NOMO-1 (cell line): ENCODE data around the gene KCTD19.
"Not testable (repeated sequence)": the region's sequence is repeated elsewhere in the genome, so short reads cannot be mapped to it uniquely, and the experiment has no call there.

Experiments used
- DNase-seq, 2 experiments: peaks; one replicate each; lab custom pipeline; 2025; ENCODE audit not compliant: unreplicated experiment in 2 of 2; lab: John Stamatoyannopoulos, UW

Gene KCTD19

DNA sequence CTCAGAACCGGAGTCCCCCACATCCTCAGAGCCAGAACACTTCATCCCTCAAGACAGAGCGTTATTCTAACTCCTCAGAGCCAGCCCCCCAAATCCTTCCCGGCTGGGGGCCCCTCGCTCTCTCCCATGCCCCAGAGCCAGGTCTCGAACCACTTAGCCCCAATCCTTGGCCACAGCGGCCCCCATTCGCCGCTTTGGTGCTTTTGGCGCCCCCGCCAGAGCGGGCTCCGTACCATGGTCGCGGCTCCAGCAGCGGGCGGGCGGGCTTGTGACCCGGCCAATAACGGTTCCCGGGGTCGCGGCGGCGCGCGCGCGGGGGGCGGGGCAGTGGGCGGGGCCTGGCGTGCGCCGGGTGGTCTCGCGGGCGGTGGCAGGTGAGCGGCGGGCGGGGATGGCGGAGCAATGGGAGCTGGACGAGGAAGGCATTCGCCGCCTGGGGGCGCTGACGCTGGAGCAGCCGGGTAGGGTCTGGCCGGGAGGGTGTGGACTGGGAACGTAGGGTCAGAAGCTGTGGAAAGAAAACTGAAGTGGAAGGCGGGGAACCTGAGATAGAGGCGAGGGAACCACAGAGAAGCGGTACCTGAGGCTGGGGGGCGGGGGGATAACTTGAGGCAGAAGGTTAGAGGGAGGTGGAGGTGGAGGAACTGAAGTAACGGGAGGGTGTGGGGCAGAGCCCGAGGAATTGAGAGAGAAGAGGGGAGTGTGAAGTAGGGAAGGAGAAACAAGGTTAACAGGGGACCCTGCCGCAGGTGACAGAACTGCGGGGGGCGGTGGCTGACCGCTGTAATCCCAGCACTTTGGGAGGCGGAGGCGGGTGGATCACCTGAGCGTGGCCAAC lies at the start of gene KCTD19, which contains the start of gene LRRC36:
Gene KCTD19, minus strand, starts transcription at position 270 of the 838 bp plus-strand sequence. Its CDS starts 34 bp downstream, at position 236.
Gene LRRC36, plus strand, starts transcription at position 344 of the 838 bp plus-strand sequence. Its CDS starts 48 bp downstream, at position 392.
- no peak for DNase-seq

DNA sequence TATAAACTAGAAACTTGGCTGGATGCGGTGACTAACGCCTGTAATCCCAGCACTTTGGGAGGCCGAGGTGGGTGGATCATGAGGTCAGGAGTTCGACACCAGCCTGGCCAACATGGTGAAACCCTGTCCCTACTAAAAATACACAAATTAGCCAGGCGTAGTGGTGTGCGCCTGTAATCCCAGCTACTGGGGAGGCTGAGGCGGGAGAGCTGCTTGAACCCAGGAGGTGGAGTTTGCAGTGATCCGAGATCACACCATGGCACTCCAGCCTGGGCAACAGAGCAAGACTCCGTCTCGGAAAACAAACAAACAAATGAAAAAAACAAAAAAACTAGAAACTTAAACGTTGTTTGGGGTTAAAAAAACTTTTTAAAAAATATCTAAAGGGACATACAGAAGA lies 49.5 kb upstream of the KCTD19 start:
- DNase-seq, result not testable (repeated sequence)

DNA sequence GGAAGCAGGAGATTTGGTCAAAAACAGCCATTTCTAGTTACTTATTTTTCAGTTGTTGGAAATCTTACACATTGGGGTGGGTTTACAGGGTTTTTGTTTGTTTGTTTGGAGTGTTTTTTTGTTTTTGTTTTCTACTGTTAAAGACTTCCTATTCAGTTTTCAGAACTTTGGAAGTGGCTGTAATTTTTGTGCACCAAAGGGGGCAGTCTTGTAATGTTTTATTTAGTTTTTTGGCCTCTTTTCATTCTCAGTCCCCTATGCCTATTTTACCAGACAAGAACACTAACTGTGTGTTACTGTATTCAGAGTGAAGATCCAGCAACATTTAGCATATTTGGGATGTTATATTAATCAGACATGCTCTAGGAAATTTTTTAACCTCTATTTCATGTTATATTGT lies 46.1 kb upstream of the KCTD19 start:
- peak; percentile 27 to 43 for DNase-seq

- DNase-seq, result no peak
These were observed 44.1 kb upstream of the KCTD19 start for GRCh38 chr16:67370661-67371060.

- peak in 1 of 2 experiments; percentile 67 for DNase-seq
These were observed 38.2 kb upstream of the KCTD19 start for GRCh38 chr16:67364600-67365235.

DNA sequence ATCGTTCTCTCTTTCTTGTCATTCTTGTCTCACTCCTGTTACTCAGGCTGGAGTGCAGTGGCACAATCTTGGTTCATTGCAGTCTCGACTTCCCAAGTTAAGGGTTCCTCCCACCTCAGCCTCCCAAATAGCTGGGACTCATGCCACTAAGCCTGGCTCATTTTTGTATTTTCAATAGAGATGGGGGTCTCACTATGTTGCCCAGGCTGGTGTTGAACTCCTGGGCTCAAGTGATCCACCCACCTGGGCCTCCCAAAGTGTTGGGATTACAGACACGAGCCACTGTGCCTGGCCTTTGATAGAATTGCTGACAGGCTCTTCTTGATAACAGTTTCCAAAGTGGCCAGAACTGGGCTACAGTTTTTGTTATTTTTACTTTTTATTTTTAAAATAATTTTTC lies 34.5 kb upstream of the KCTD19 start:
- no peak for DNase-seq

GRCh38 chr16:67359540-67360269 lies 33.2 kb upstream of the KCTD19 start:
- not testable (repeated sequence) for DNase-seq

DNA sequence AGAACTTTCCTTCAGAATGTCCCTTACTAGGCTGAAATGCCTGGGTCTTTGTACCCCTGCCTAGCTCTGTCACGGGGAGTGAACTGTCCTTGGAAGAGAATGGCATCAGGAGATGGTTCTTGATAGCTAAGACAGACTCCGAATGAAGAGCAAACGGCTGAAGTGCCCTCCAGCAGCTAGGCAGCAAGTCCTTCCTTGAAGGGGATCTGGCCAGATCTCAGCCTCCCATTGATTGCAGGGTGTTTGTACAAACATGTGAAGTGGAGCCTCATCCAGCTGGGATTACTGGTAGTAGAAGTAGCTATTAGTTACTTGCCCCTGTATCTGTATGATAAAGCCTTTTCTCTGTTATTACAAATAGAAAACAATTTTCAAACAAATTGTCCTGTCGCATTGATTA lies 31.0 kb upstream of the KCTD19 start:
- no peak for DNase-seq

DNA sequence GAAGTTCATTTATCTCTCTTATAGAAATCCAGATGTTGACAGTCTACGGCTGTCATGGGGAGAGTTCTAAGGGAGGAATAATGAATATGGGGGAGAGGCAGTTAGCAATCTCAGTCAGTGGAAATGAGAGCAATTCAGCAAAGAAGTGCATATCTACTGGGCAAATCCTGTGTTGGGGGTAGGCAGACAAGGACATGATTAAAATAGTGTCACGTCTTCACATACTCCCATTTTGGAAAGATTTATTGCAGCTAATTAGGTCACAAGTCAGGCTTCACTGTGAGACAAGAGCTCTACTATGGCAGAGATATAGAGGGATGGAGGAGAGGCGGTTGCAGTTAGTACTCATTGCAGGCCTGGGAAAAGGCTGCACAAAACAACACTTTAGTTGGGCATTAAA lies 29.9 kb upstream of the KCTD19 start:
- no peak for DNase-seq

GRCh38 chr16:67352463-67352862 lies 25.9 kb upstream of the KCTD19 start:
- DNase-seq, result not testable (repeated sequence)

GRCh38 chr16:67350324-67350723 lies 23.8 kb upstream of the KCTD19 start:
- DNase-seq, result no peak

DNA sequence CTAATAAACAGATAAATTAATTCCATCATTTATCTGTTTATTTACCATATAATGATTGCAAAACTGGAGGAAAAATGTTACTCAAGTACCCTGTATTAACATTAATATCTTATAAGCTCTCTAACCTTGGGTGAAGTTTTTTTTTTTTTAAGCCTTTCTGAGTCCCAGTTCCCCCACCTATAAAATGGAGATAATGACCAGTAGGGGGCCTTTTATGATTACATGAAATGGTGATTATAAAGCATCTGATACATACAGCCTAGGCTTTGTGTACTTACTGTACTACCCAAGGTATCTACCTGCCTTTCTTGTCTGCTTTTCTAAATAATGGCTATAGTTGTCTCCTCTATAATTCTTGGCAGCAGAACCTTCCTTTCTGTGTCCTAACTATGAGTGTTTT lies 22.6 kb upstream of the KCTD19 start:
- DNase-seq, result peak in 1 of 2 experiments; percentile 39

GRCh38 chr16:67346341-67346740 lies 19.8 kb upstream of the KCTD19 start:
- no peak for DNase-seq

DNA sequence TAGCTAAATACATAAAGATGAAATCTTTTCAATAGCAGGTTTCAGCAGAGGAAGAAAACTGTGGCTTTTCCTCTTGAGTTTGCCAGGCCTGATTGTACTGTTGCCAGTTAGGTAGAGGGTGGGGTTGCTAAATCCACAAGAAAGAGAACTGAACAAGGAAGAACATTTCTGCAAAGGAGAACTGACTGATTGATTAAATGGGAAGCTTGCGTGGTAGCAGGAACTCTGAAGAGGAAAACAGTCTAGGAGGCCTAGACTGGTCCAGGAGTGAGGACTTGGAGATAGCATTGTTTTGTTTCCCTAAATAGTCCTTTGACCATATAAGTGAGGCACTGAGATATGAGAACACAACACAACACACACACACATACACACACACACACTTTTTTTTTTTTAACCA lies 18.9 kb upstream of the KCTD19 start:
- DNase-seq, result no peak

DNA sequence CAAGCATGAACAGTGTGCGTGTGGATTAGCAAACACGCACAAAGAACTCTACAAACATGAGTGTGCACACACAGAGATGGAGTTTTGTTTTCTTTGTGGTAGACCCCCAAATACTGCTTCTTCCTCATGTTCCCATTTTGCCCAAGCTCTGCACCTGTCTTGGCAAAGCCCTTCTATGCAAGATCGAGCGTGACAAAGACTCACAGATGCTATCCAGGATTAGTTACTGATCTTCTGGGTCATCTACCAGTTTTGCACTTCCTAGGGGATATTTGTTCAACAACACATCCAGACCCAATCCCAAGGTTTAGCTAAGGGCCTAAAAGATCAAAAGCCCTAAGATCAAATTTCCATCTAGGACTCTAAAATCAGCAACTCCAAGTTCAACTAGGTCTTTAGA lies 16.1 kb upstream of the KCTD19 start:
- DNase-seq, result no peak

- no peak for DNase-seq
These were observed 14.7 kb upstream of the KCTD19 start for GRCh38 chr16:67341250-67341649.

- no peak for DNase-seq
These were observed 12.9 kb upstream of the KCTD19 start for GRCh38 chr16:67339453-67339852.

DNA sequence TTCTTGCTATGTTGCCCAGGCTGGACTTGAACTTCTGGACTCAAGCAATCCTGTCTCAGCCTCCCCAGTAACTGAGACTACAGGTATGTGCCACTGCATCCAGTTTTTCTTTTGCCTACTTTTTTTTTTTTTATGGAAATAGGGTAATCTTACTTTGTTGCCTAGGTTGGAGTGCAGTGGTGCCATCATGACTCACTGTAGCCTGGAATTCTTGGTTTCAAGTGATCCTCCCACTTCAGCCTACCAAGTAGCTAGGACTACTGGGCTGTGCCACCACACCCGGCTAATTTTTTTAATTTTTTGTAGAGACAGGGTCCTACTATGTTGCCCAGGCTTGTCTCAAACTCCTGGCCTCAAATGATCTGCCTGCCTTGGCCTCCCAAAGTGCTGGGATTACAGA lies 10.1 kb upstream of the KCTD19 start:
- no peak for DNase-seq

GRCh38 chr16:67336116-67336515 lies 9.6 kb upstream of the KCTD19 start:
- DNase-seq, result no peak

- DNase-seq, result no peak
These were observed 6.8 kb upstream of the KCTD19 start for GRCh38 chr16:67333315-67333714.

GRCh38 chr16:67329901-67330300 lies 3.4 kb upstream of the KCTD19 start:
- DNase-seq, result no peak
